HG03520 (cell line): ENCODE results near the gene TMEM258.

Experiments used
- ATAC-seq: cut with Tn5 transposase; IDR thresholded peaks from one replicate; pipeline ENCODE4 v1.9.1; 2021; ENCODE audit warnings: mild to moderate bottlenecking, moderate library complexity; ENCODE audit not compliant: unreplicated experiment

The TMEM258 gene

GRCh38 chr11:61797263-61797944 is 5.0 kb upstream of the TMEM258 start:
- ATAC-seq: no peak

GRCh38 chr11:61795876-61796526 is 3.6 kb upstream of the TMEM258 start:
- no peak for ATAC-seq

- no peak for ATAC-seq
These were observed 3.1 kb upstream of the TMEM258 start for GRCh38 chr11:61795459-61795858.

- ATAC-seq: no peak
These were observed 2.2 kb upstream of the TMEM258 start for GRCh38 chr11:61794579-61794978.

GRCh38 chr11:61793829-61794204 is 1.4 kb upstream of the TMEM258 start:
- ATAC-seq: no peak

- ATAC-seq: no peak
These were observed 857 bp upstream of the TMEM258 start for GRCh38 chr11:61793083-61793828.

GRCh38 chr11:61791737-61792309 is 576 bp downstream of the TMEM258 start:
- no peak for ATAC-seq

- no peak for ATAC-seq
These were observed 4.4 kb downstream of the TMEM258 start for GRCh38 chr11:61787928-61788491.

GRCh38 chr11:61785837-61786402 is 6.5 kb downstream of the TMEM258 start:
- no peak for ATAC-seq

- no peak for ATAC-seq
These were observed 7.9 kb downstream of the TMEM258 start for GRCh38 chr11:61784506-61784805.

GRCh38 chr11:61783717-61784505 is 8.5 kb downstream of the TMEM258 start:
- ATAC-seq: no peak

- no peak for ATAC-seq
These were observed 9.6 kb downstream of the TMEM258 start for GRCh38 chr11:61782841-61783240.

GRCh38 chr11:61782299-61782698 is 10.1 kb downstream of the TMEM258 start:
- no peak for ATAC-seq

- no peak for ATAC-seq
These were observed 10.8 kb downstream of the TMEM258 start for GRCh38 chr11:61781585-61781984.

- ATAC-seq: no peak
These were observed 11.7 kb downstream of the TMEM258 start for GRCh38 chr11:61780581-61781162.

- ATAC-seq: no peak
These were observed 12.5 kb downstream of the TMEM258 start for GRCh38 chr11:61779666-61780525.

GRCh38 chr11:61778920-61779650 is 13.3 kb downstream of the TMEM258 start:
- ATAC-seq: no peak

- ATAC-seq: no peak
These were observed 14.0 kb downstream of the TMEM258 start for GRCh38 chr11:61778357-61778886.
